ENCODE measurements around the gene PIGT. TPM values are rescaled to one million over a fixed set of nuclear protein-coding genes. Genes with fewer than 3 reads are reported as not detected.

Gene PIGT
- total and polyA plus RNA-seq, 2 of the 13 experiments (the other 11 are each of a cell fraction or from before 2014, with no cell fraction given) = 65.9 to 74.1 TPM

GRCh38 chr20:45415822-45416637 lies at the start of gene PIGT (continued):
- TF ChIP-seq ZNF562 (CRISPR knock-in tag; IDR thresholded peaks at IDR 0.05; ENCODE audit: borderline replicate concordance) (no peak), BORCS8-MEF2B (CRISPR knock-in tag; IDR thresholded peaks at IDR 0.05) (peak; percentile 84), GABPA (IDR thresholded peaks at IDR 0.05; ENCODE audit: low read depth, low read length) (peak; percentile 87), GABPA (CRISPR knock-in tag; IDR thresholded peaks at IDR 0.05; ENCODE audit: low read depth) (peak; percentile 99), ZFP36L2 (CRISPR knock-in tag; IDR thresholded peaks at IDR 0.05) (no peak), SAP130 (CRISPR knock-in tag; IDR thresholded peaks at IDR 0.05; ENCODE audit: low read depth) (peak; percentile 99), SAFB2 (CRISPR knock-in tag; IDR thresholded peaks at IDR 0.05; ENCODE audit: borderline replicate concordance, low read depth) (peak; percentile 78; the same call in 1 of the 2 replicates), NFYB (CRISPR knock-in tag; IDR thresholded peaks at IDR 0.05) (peak; percentile 99), ZNF225 (CRISPR knock-in tag; IDR thresholded peaks at IDR 0.05) (peak; percentile 96), POLR2G (IDR thresholded peaks at IDR 0.05; ENCODE audit: low read depth, low read length) (peak; percentile 100), ZNF577 (CRISPR knock-in tag; IDR thresholded peaks at IDR 0.05; ENCODE audit: borderline replicate concordance, low read depth) (no peak), GTF2F1 (IDR thresholded peaks at IDR 0.05; ENCODE audit: low read length) (0 out of 2 replicates have a peak, but pooled peaks have one; percentile 72), ZNF644 (CRISPR knock-in tag; IDR thresholded peaks at IDR 0.05; ENCODE audit: low read depth) (peak; percentile 29; the same call in 1 of the 2 replicates), GFI1 (CRISPR knock-in tag; IDR thresholded peaks at IDR 0.05; ENCODE audit: borderline replicate concordance) (no peak; the same call in none of the 2 replicates), ZNF430 (CRISPR knock-in tag; IDR thresholded peaks at IDR 0.05) (peak; percentile 59; the same call in 1 of the 2 replicates), ZBTB4 (CRISPR knock-in tag; IDR thresholded peaks at IDR 0.05; ENCODE audit: borderline replicate concordance) (peak; percentile 93; the same call in 1 of the 2 replicates), NFAT5 (CRISPR knock-in tag; IDR thresholded peaks at IDR 0.05) (peak; percentile 85), LBX2 (CRISPR knock-in tag; IDR thresholded peaks at IDR 0.05; ENCODE audit: borderline replicate concordance) (0 out of 2 replicates have a peak, but pooled peaks have one; percentile 48)

Measured in HepG2 (cell line).